CD4-positive, alpha-beta memory T cell (primary cell): Measurements from ENCODE around the gene CGNL1. TPM values are rescaled to one million over a fixed set of nuclear protein-coding genes. Genes with fewer than 3 reads are reported as not detected.

Experiments
- CTCF ChIA-PET: fragments of 350-600 bp; sonication (Branson Sonifier 250); formaldehyde crosslinking; loops from one replicate; lab custom pipeline; 2021; ENCODE audit warnings: inconsistent platforms; ENCODE audit not compliant: partially characterized antibody; lab: Charles Lee
- POLR2A ChIA-PET: fragments of 350-600 bp; sonication (Branson Sonifier 250); formaldehyde crosslinking; loops from one replicate; lab custom pipeline; 2021; ENCODE audit not compliant: partially characterized antibody; lab: Charles Lee
- DNase-seq, 5 donors: peaks; one replicate each; pipeline versions ENCODE4 v3.0.0 to v3.0.0-alpha.2; 2020 to 2022; ENCODE audit warnings: mixed read lengths in 1 of 5
- H3K27ac ChIP-seq: one replicate; pipeline ENCODE4 v1.7.0; 2013; ENCODE audit warnings: low read depth, low read length
- H3K27me3 ChIP-seq: 2 replicates; pipeline ENCODE4 v1.7.0; 2013; ENCODE audit warnings: mild to moderate bottlenecking, low read length, moderate library complexity; ENCODE audit not compliant: insufficient read depth
- H3K36me3 ChIP-seq: 2 replicates; pipeline ENCODE4 v1.7.0; 2013; ENCODE audit warnings: mild to moderate bottlenecking, low read length, moderate library complexity; ENCODE audit not compliant: insufficient read depth
- H3K4me1 ChIP-seq: 2 replicates; pipeline ENCODE4 v1.7.0; 2013; ENCODE audit warnings: mild to moderate bottlenecking, low read length, moderate library complexity; ENCODE audit not compliant: insufficient read depth
- H3K4me3 ChIP-seq, 2 donors: one replicate each; pipeline ENCODE4 v1.7.0; 2013; ENCODE audit warnings: low read length in 2 of 2, mild to moderate bottlenecking in 1 of 2
- H3K9me3 ChIP-seq, 2 donors: one replicate each; pipeline ENCODE4 v1.7.0; 2013; ENCODE audit warnings: low read length in 2 of 2, control low read depth in 1 of 2; ENCODE audit not compliant: control insufficient read depth in 1 of 2
- H3K27ac Mint-ChIP-seq, 7 donors: one replicate each; pipeline ENCODE4 v1.8.0; 2020 to 2021; ENCODE audit warnings: mixed read lengths in 7 of 7, mild to moderate bottlenecking in 6 of 7, inconsistent platforms in 3 of 7, moderate library complexity in 3 of 7
- H3K27me3 Mint-ChIP-seq, 2 donors: one replicate each; pipeline ENCODE4 v1.8.0; 2020 to 2021; ENCODE audit warnings: mixed read lengths in 2 of 2
- H3K36me3 Mint-ChIP-seq, 2 donors: one replicate each; pipeline ENCODE4 v1.8.0; 2020 to 2021; ENCODE audit warnings: mixed read lengths in 2 of 2, inconsistent platforms in 1 of 2, mild to moderate bottlenecking in 1 of 2
- H3K4me1 Mint-ChIP-seq, 4 donors: one replicate each; pipeline ENCODE4 v1.8.0; 2020 to 2021; ENCODE audit warnings: mixed read lengths in 4 of 4, mild to moderate bottlenecking in 1 of 4
- H3K4me3 Mint-ChIP-seq, 8 donors: one replicate each; pipeline ENCODE4 v1.8.0; 2020 to 2021; ENCODE audit warnings: mixed read lengths in 8 of 8, mild to moderate bottlenecking in 7 of 8, moderate library complexity in 6 of 8, inconsistent platforms in 3 of 8
- H3K9me3 Mint-ChIP-seq, 8 donors: one replicate each; pipeline ENCODE4 v1.8.0; 2020 to 2021; ENCODE audit warnings: mixed read lengths in 8 of 8, mild to moderate bottlenecking in 5 of 8, inconsistent platforms in 3 of 8, moderate library complexity in 1 of 8
- intact Hi-C: fragments of 100-400 bp; cut with micrococcal nuclease; formaldehyde crosslinking; loops from one replicate; pipeline ENCODE4 v1.15.1; 2023
- polyA plus RNA-seq, 2 donors: library from polyadenylated mRNA; unstranded; fragments of 300-500 nt; fragmentation: Illumina TruSeq; gene quantifications; one replicate each; pipeline ENCODE4 v1.2.3, GENCODE V29; 2021
- total RNA-seq, 2 experiments: library from RNA; stranded (reverse); gene quantifications; one replicate each; pipeline ENCODE4 v1.2.3, GENCODE V29; 2021

Gene CGNL1
- total and polyA plus RNA-seq, 4 experiments from 2014 or later = not detected

DNA sequence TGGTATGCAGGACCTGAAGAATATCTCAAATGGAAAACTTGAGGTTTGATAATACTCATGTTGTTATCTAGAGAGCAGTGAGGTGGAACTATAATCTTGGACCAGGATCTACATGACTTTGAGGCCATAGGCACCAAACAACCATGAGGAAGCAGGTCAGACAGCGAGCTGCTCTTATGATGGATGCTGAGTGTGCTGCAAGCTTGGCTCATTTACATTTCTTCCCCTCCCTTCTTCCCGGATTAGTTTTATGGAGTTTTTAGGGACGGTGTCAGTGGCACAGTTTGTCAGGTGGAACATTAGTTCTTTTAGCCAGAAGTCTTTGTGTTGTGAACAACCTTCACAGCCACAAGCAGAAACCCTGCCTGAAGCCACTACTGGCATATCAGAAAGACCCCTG is 207.4 kb downstream of the CGNL1 start:
- intact Hi-C loops = no loop called here
- Histone ChIP-seq H3K36me3 (no peaks in the 10 kb centered on the region), H3K27ac (no peak overlapping the region), H3K27me3 (no peaks in the 10 kb centered on the region), H3K9me3 (no peaks in the 10 kb centered on the region), H3K4me1 (peaks cover 24% of the 10 kb centered on the region), H3K4me3 (no peak overlapping the region)
- H3K4me1 Mint-ChIP-seq = peaks cover 11 to 25% (median 18%) of the 10 kb centered on the region in 4 donors
- H3K27me3 Mint-ChIP-seq = peaks cover 7 to 10% of the 10 kb centered on the region in 2 donors
- peaks cover 0 to 5% of the 10 kb centered on the region in 2 donors for H3K36me3 Mint-ChIP-seq
- H3K27ac Mint-ChIP-seq = no peak overlapping the region
- ChIA-PET POLR2A (no interaction called here), CTCF (no interaction called here)
- DNase-seq = no peak
- peaks cover 4 to 28% (median 19%) of the 10 kb centered on the region in 8 donors for H3K9me3 Mint-ChIP-seq
- H3K4me3 Mint-ChIP-seq = no peak overlapping the region

DNA sequence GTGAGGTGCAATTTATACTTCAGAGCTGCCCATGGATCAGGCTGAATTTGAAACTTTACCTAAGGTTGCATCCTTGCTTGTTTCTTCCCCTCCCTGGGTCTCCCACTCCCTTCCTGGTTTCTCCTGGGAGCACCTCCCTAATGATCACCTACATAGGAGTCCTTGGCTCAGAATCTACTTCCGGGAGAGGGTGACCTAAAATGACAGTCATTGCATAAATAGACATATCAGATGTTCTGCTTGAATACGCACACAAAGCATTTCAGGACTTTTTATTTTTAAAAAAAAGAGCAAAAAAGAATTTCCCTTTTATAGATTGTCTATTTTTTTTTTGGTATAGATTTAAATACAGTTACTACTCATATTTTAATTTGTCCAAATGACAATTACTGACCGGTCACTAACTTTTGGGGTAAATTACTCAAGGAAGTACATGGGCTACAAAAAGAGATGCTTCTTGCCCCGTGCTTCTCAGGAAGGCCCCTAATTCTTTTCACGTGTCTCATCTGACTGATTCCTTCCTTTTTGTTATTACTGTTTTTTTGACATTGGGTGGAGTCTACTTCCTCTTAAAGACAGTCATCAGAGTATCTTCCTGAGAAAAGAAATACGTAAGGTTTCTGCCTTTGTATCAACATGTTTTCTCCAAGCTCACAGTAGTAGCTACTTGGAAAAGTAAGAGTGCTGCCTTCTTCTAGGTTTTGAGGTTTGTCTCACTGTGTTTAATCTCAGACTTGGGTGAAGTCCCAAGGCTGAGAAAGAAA is 210.5 kb downstream of the CGNL1 start:
- no peaks in the 10 kb centered on the region for H3K9me3 ChIP-seq
- H3K27ac ChIP-seq = no peak overlapping the region
- Mint-ChIP-seq H3K27me3 (peaks cover 16 to 19% of the 10 kb centered on the region in 2 donors), H3K9me3 (peaks cover 4 to 25% (median 19%) of the 10 kb centered on the region in 8 donors), H3K36me3 (peaks cover 0 to 5% of the 10 kb centered on the region in 2 donors), H3K4me1 (peaks cover 16 to 31% (median 24%) of the 10 kb centered on the region in 4 donors), H3K27ac (peak overlapping the region; percentile 34 to 90 (median 78)), H3K4me3 (peak overlapping the region in 4 of 8 donors; percentile 25 to 75 (median 42))
- ChIA-PET POLR2A (interaction anchor here (0.8 to 2.6 kb wide), 2 partner anchors 27 to 120 kb away, joined by 3 to 12 read pairs; partner anchors contain the start of gene POLR2M), CTCF (interaction anchor here (1.3 to 3.0 kb wide), 2 partner anchors 27 to 45 kb away, joined by 3 to 13 read pairs; no protein-coding TSS in a partner anchor)
- no peak overlapping the region for H3K4me3 ChIP-seq
- intact Hi-C loops = no loop called here
- no peaks in the 10 kb centered on the region for H3K36me3 ChIP-seq
- DNase-seq = peak in 4 of 5 donors; percentile 19 to 43 (median 36)
- peaks cover 29% of the 10 kb centered on the region for H3K4me1 ChIP-seq
- no peaks in the 10 kb centered on the region for H3K27me3 ChIP-seq

DNA sequence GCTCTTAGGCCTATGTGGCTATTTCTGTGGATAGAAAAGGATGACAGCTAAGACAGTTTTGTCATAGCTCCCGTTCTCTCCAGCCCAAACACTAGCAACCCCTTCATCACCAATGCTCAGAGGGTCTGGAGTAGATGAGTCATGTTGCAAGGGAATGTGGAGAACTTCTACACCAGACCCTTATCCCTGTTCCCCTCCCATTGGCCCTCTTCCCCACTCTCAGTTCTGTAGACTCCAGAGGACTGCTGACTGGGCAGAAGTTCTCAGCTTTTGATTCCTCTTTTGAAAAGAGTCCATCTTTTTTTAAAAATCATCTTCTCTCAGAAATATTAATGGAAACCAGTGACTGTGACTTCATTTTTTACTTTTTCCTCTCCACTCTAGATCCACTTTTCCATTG is 213.0 kb downstream of the CGNL1 start:
- Mint-ChIP-seq H3K9me3 (peaks cover 0 to 4% (median 0%) of the 10 kb centered on the region in 8 donors), H3K27ac (peak overlapping the region in 1 of 7 donors; percentile 65), H3K4me3 (no peak overlapping the region), H3K36me3 (no peaks in the 10 kb centered on the region), H3K27me3 (peaks cover 22 to 25% of the 10 kb centered on the region in 2 donors), H3K4me1 (peaks cover 16 to 35% (median 29%) of the 10 kb centered on the region in 4 donors)
- POLR2A ChIA-PET = no interaction called here
- no peak for DNase-seq
- Histone ChIP-seq H3K4me1 (peaks cover 29% of the 10 kb centered on the region), H3K36me3 (no peaks in the 10 kb centered on the region), H3K27ac (no peak overlapping the region), H3K4me3 (no peak overlapping the region), H3K27me3 (peaks cover 4% of the 10 kb centered on the region), H3K9me3 (no peaks in the 10 kb centered on the region)
- CTCF ChIA-PET = interaction anchor here (3.0 kb wide), 1 partner anchor 29 kb away, joined by 13 read pairs; no protein-coding TSS in a partner anchor
- intact Hi-C loops = no loop called here

DNA sequence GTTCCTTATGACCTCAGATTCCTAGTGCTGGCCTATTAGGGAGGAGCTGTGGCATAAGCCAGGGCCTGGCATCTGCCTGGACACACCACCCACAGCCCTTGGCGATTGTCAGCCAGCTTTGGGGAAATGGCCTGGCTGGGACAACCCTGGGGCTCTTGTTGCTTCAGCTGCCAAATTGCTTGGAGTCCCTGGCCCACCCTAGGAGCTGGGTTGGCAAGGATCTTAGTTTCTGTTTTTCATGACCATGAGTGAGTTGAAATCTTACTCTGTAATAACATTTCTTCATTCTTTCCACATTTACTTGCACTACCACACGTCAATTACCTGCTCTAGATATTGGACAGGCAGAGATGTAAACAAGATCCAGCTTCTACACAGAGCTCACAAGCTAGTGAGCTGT is 213.4 kb downstream of the CGNL1 start:
- peak overlapping the region in 1 of 7 donors; percentile 65 for H3K27ac Mint-ChIP-seq
- H3K27me3 Mint-ChIP-seq = peaks cover 22 to 25% of the 10 kb centered on the region in 2 donors
- peaks cover 16 to 35% (median 29%) of the 10 kb centered on the region in 4 donors for H3K4me1 Mint-ChIP-seq

DNA sequence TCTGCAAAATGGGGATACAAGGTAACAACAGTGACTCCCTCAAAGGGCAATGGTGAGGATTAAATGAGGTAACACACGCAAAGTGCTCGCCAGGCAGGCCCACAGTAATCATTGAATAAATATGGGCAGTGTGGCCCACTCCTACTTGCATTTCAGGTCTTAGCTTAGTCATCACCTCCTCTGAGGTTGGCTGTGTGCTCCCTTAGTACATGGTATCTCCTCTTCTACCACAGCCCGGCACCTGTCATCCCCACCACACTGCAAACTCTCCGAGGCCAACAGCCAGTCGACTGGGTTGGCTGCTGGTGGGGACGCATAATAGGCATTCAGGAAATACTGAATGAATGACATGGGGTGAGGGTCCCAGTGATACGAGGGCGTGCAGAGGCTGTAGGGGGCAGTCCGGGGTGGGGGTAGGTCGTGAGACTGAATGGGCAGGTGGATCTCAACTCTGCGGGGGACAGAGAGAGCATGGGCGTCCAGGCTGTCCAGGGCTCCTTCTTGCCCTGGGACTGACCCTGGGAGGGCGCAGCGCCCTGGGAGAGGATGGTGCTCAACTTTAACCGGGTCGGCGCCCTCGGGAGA is 215.0 kb downstream of the CGNL1 start:
- Mint-ChIP-seq H3K4me3 (peak overlapping the region; percentile 15 to 80 (median 64)), H3K27me3 (peaks cover 22% of the 10 kb centered on the region in 2 donors), H3K36me3 (no peaks in the 10 kb centered on the region), H3K9me3 (peaks cover 0 to 2% (median 0%) of the 10 kb centered on the region in 8 donors), H3K27ac (peak overlapping the region in 3 of 7 donors; percentile 14 to 62 (median 37)), H3K4me1 (peaks cover 16 to 34% (median 27%) of the 10 kb centered on the region in 4 donors)
- no peak overlapping the region for H3K27ac ChIP-seq
- H3K9me3 ChIP-seq = no peaks in the 10 kb centered on the region
- intact Hi-C loops = no loop called here
- peaks cover 4% of the 10 kb centered on the region for H3K27me3 ChIP-seq
- H3K4me3 ChIP-seq = peak overlapping the region in 1 of 2 donors; percentile 42
- peaks cover 25% of the 10 kb centered on the region for H3K4me1 ChIP-seq
- ChIA-PET POLR2A (interaction anchor here (1.6 kb wide), 1 partner anchor 115 kb away, joined by 3 read pairs; the partner anchor contains the start of gene POLR2M), CTCF (no interaction called here)
- H3K36me3 ChIP-seq = no peaks in the 10 kb centered on the region
- DNase-seq = no peak

More for the DNA sequence above, 213.4 kb downstream of the CGNL1 start:
- peaks cover 4% of the 10 kb centered on the region for H3K27me3 ChIP-seq
- no peak overlapping the region for H3K4me3 ChIP-seq
- no peaks in the 10 kb centered on the region for H3K9me3 ChIP-seq
- H3K36me3 ChIP-seq = no peaks in the 10 kb centered on the region
- peaks cover 29% of the 10 kb centered on the region for H3K4me1 ChIP-seq
- DNase-seq = no peak
- intact Hi-C loops = no loop called here
- H3K36me3 Mint-ChIP-seq = no peaks in the 10 kb centered on the region
- ChIA-PET POLR2A (no interaction called here), CTCF (interaction anchor here (3.0 kb wide), 1 partner anchor 30 kb away, joined by 13 read pairs; no protein-coding TSS in a partner anchor)
- peaks cover 0 to 2% (median 0%) of the 10 kb centered on the region in 8 donors for H3K9me3 Mint-ChIP-seq
- H3K27ac ChIP-seq = no peak overlapping the region
- peak overlapping the region in 3 of 8 donors; percentile 2 to 29 (median 11) for H3K4me3 Mint-ChIP-seq

DNA sequence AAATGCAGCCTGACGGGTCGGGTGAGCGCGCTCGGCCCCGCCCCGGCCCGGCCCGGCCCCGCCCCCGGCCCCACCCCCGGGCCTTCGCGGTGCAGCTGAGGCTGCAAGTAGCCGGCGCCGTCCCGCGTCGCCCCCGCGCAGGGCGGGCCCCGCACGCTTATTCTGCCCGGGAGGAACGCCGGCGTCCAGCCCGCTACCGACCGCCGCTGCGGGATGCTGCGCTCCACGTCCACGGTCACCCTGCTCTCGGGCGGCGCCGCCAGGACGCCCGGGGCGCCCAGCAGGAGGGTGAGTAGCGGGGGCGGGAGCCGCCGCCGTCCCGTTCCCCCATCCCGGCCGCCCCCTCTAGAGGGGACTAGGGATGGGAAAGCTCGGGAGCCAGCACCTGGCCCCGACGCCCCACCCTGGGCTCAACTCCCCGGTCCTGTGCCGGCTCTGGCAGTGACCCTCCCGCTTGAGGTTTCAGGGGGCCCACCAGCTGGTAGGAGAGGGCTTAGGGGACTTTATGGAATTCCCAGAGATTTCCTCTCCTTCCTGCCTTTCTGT is 215.6 kb downstream of the CGNL1 start, which contains the start of gene MYZAP:
Gene MYZAP (plus strand): TSS at position 83 of the 546 bp plus-strand sequence. CDS start 131 bp downstream, at position 214.
- Histone ChIP-seq H3K4me1 (peaks cover 19% of the 10 kb centered on the region), H3K36me3 (no peaks in the 10 kb centered on the region), H3K4me3 (peak within 1 kb of the TSS in 1 of 2 donors; percentile 42), H3K27ac (no peak within 1 kb of the TSS), H3K9me3 (no peaks in the 10 kb centered on the region), H3K27me3 (peaks cover 4% of the 10 kb centered on the region)
- Mint-ChIP-seq H3K4me3 (peak within 1 kb of the TSS; percentile 39 to 80 (median 66)), H3K4me1 (peaks cover 15 to 28% (median 24%) of the 10 kb centered on the region in 4 donors), H3K36me3 (no peaks in the 10 kb centered on the region), H3K27me3 (peaks cover 22 to 26% of the 10 kb centered on the region in 2 donors), H3K27ac (peak within 1 kb of the TSS in 5 of 7 donors; percentile 10 to 62 (median 32)), H3K9me3 (peaks cover 0 to 2% (median 0%) of the 10 kb centered on the region in 8 donors)
- ChIA-PET POLR2A (interaction anchor here (1.6 kb wide), 1 partner anchor 115 kb away, joined by 3 read pairs; the partner anchor contains the start of gene POLR2M), CTCF (no interaction called here)
- intact Hi-C loops = no loop called here
- DNase-seq = peak in 4 of 5 donors; percentile 24 to 32 (median 26)
